AG04449 (cell line): ENCODE data around the gene NEK8.
A peak's percentile ranks its signal among the peaks of the same experiment; 100 is the strongest.

Source experiments
- CTCF ChIA-PET: fragments of 350-600 bp; formaldehyde crosslinking; extraction: SDS; loops from one replicate; lab custom pipeline; 2021; ENCODE audit warnings: antibody characterized with exemption; lab: Yijun Ruan, JAX
- POLR2A ChIA-PET: fragments of 400-600, 350-600 bp; formaldehyde crosslinking; extraction: SDS; loops from one replicate; lab custom pipeline; 2020; ENCODE audit warnings: antibody characterized with exemption, inconsistent platforms; lab: Yijun Ruan, JAX
- DNase-seq: peaks from one replicate; pipeline ENCODE4 v3.0.0-alpha.2; 2010; ENCODE audit warnings: low read depth, low spot score
- H3K4me3 ChIP-seq: 2 replicates; pipeline ENCODE4 v1.5.1; 2011; ENCODE audit warnings: low read depth, mild to moderate bottlenecking, control low read depth, low read length
- CTCF ChIP-seq: IDR thresholded peaks from one replicate; pipeline ENCODE4 v1.5.1; 2011; ENCODE audit warnings: mild to moderate bottlenecking, moderate library complexity, low read length, control low read depth, inconsistent platforms; ENCODE audit not compliant: insufficient read depth; ENCODE audit errors: missing control alignments

The NEK8 gene

GRCh38 chr17:28760601-28761562 lies 32.3 kb downstream of the NEK8 start:
- no peak overlapping the region for H3K4me3 ChIP-seq
- ChIA-PET POLR2A (no interaction called here), CTCF (interaction anchor here (1.3 to 10.0 kb wide), 10 partner anchors 12 to 356 kb away, joined by 4 to 295 read pairs (median 80); partner anchors contain the start of genes FLOT2, NEK8, PHF12 and TLCD1)
- no peak for TF ChIP-seq CTCF
- peak; percentile 28 for DNase-seq

DNA sequence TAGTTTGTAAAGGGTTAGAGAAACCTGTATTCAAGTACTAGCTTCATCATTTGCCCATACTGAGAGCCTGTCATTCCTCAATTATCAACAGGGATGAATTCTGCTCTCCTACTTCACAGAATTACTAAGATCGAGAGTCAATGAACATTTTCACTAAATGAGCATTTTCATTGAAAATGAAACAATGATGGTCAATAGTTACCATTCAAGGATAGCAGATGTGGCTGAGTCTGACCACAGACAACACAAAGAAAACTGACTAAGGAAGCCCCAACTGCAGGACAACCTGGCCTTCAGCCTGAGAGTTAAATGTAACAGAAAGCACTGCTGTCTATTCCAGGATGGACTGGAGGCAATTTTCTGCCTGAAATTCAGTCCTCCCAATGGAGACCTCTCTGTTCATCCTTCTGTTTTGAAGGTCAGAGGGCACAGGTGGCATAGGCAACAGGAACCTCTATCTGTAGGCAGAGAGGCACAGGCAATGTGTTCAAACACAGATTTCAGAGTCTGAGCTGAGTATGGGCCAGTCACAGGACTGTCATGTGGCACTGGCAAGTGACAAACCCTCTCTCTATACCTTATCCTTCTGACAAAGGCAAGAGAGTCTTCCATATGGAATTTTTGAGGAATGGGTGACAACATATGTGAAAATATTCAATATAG lies 34.7 kb downstream of the NEK8 start:
- no peak overlapping the region for H3K4me3 ChIP-seq
- DNase-seq = no peak
- POLR2A ChIA-PET = interaction anchor here (0.6 to 2.0 kb wide), 4 partner anchors 10 to 171 kb away, joined by 3 to 6 read pairs (median 4); partner anchors contain the start of gene TLCD1
- TF ChIP-seq CTCF = no peak
- CTCF ChIA-PET = interaction anchor here (0.6 to 10.0 kb wide), 59 partner anchors 11 to 354 kb away, joined by 3 to 295 read pairs (median 7); partner anchors contain the start of genes BLTP2, DHRS13, FAM222B and FLOT2

DNA sequence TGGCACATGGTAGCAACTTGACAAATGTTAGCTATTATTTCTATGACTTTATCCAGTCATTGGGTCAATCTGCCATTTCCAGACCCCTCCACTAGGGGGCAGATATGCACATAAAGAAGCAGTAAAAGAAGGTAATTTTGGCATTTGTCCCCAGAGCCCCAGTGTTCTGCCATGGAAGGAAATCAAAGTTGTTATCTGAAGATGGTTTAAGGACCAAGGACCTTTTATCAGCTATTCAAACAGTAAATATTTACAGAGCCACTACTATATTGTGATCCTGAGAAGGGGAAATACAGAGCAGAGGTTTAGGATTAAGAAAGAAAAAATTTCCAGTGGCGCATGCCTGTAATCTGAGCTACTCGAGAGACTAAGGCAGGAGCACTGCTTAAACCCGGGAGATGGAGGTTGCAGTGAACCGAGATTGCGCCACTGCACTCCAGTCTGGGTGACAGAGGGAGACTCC lies 35.2 kb downstream of the NEK8 start:
- ChIA-PET CTCF (interaction anchor here (0.6 to 10.0 kb wide), 59 partner anchors 10 to 353 kb away, joined by 3 to 295 read pairs (median 7); partner anchors contain the start of genes BLTP2, DHRS13, FAM222B and FLOT2), POLR2A (interaction anchor here (1.0 to 2.0 kb wide), 3 partner anchors 10 to 37 kb away, joined by 3 to 6 read pairs (median 5); partner anchors contain the start of gene TLCD1)
- TF ChIP-seq CTCF = peak; percentile 69
- DNase-seq = peak; percentile 29
- no peak overlapping the region for H3K4me3 ChIP-seq

DNA sequence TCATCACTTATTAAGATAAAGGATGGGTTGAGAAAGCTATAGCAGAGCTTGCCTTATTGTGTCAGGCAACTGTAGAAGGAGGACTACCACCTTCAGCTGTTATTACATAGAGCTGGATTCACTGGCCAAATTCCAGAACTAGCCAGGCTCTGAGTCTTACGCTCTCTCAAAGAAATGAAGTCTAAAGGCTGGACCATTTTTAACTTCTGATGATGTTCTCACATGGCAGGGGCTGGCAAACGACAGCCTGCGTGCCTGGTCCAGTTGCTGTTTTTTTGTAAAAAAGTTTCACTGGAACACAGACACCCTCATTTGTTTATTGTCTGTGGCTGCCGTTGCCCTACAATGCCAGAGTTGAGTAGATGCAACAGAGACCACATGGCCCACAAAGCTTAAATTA lies 36.5 kb downstream of the NEK8 start:
- H3K4me3 ChIP-seq = no peak overlapping the region
- no peak for TF ChIP-seq CTCF
- ChIA-PET POLR2A (interaction anchor here (0.5 to 1.1 kb wide), 2 partner anchors 12 to 102 kb away, joined by 3 read pairs; no protein-coding TSS in a partner anchor), CTCF (interaction anchor here (0.7 to 10.0 kb wide), 28 partner anchors 9 to 347 kb away, joined by 3 to 295 read pairs (median 18); partner anchors contain the start of genes DHRS13, FAM222B, FLOT2 and NEK8)
- DNase-seq = no peak

GRCh38 chr17:28773736-28774135 lies 45.1 kb downstream of the NEK8 start:
- no peak overlapping the region for H3K4me3 ChIP-seq
- ChIA-PET CTCF (interaction anchor here (0.9 to 6.4 kb wide), 9 partner anchors 9 to 342 kb away, joined by 3 to 128 read pairs (median 4); partner anchors contain the start of gene DHRS13), POLR2A (interaction anchor here (0.6 kb wide), 1 partner anchor 10 kb away, joined by 3 read pairs; no protein-coding TSS in a partner anchor)
- no peak for DNase-seq
- no peak for TF ChIP-seq CTCF
